Lower leg skin (tissue), 4 donors: ENCODE results near the gene FST. TPM values are rescaled to one million over a fixed set of nuclear protein-coding genes. Genes with fewer than 3 reads are reported as not detected.

Experiments
- DNase-seq, 2 donors: peaks; one replicate each; pipeline ENCODE4 v3.0.0-alpha.2; 2019; ENCODE audit warnings: low spot score in 2 of 2
- H3K4me3 ChIP-seq: fragments of 200-600 bp; sonication (generic); 2 replicates; pipeline ENCODE4 v1.5.1; 2017; ENCODE audit warnings: mild to moderate bottlenecking, low read depth; ENCODE audit not compliant: poor library complexity, severe bottlenecking
- POLR2A ChIP-seq, 2 donors: fragments of 450-650 bp; IDR thresholded peaks; one replicate each; pipeline ENCODE4 v1.6.1; 2016 to 2017; ENCODE audit warnings: antibody characterized with exemption in 2 of 2, mild to moderate bottlenecking in 1 of 2, moderate library complexity in 1 of 2
- WGBS, 2 donors: methylation state at CpG; one replicate each; pipeline ENCODE4 v1.1.5; 2018; 5-methylcytosine and 5-hydroxymethylcytosine counted together
- intact Hi-C: fragments of 100-400 bp; cut with DNase I; formaldehyde crosslinking; loops from one replicate; pipeline ENCODE4 v1.15.0; 2023; ENCODE audit warnings: low total_unique reads
- total RNA-seq, 4 donors: library from RNA; depleted of rRNA; stranded (reverse); fragments of >200 nt; gene quantifications; one replicate each; pipeline ENCODE4 v1.1.0, GENCODE V29; 2016
- TF ChIP-seq, protein P1 (sequence below), 3 donors: fragments of 450-650 bp; IDR thresholded peaks; one replicate each; pipeline ENCODE4 v1.5.1; 2016; ENCODE audit warnings: antibody characterized with exemption in 3 of 3, mild to moderate bottlenecking in 3 of 3, moderate library complexity in 2 of 3

Gene FST
- total RNA-seq, 4 donors from 2014 or later: 6.1 to 14.0 (median 8.7) TPM

DNA sequence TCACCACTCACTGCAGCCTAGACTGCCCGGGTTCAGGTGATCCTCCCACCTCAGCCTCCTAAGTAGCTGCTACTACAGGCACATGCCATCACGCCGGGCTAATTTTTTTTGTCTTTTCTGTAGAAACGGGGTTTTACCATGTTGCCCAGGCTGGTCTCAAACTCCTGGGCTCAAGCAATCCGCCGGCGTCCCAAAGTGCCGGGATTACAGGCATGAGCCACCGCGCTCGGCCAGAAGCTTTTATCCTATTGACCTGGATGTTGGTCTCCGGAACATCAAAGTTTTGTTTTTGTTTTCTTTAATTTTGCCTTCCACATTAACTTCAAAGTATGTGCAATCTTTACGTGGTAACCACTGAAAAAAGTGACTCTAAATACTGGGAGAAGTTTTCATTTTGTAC is 42.4 kb upstream of the FST start:
- WGBS, 2 donors: 96 to 97% methylated on average over 13 of the region's 13 CpGs
- no peak for DNase-seq
- intact Hi-C loops: no loop called here
- TF ChIP-seq, protein P1, sequence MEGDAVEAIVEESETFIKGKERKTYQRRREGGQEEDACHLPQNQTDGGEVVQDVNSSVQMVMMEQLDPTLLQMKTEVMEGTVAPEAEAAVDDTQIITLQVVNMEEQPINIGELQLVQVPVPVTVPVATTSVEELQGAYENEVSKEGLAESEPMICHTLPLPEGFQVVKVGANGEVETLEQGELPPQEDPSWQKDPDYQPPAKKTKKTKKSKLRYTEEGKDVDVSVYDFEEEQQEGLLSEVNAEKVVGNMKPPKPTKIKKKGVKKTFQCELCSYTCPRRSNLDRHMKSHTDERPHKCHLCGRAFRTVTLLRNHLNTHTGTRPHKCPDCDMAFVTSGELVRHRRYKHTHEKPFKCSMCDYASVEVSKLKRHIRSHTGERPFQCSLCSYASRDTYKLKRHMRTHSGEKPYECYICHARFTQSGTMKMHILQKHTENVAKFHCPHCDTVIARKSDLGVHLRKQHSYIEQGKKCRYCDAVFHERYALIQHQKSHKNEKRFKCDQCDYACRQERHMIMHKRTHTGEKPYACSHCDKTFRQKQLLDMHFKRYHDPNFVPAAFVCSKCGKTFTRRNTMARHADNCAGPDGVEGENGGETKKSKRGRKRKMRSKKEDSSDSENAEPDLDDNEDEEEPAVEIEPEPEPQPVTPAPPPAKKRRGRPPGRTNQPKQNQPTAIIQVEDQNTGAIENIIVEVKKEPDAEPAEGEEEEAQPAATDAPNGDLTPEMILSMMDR (IDR thresholded peaks at IDR 0.05): no peak
- TF ChIP-seq POLR2A (IDR thresholded peaks at IDR 0.05): no peak
- H3K4me3 ChIP-seq: no peak overlapping the region

DNA sequence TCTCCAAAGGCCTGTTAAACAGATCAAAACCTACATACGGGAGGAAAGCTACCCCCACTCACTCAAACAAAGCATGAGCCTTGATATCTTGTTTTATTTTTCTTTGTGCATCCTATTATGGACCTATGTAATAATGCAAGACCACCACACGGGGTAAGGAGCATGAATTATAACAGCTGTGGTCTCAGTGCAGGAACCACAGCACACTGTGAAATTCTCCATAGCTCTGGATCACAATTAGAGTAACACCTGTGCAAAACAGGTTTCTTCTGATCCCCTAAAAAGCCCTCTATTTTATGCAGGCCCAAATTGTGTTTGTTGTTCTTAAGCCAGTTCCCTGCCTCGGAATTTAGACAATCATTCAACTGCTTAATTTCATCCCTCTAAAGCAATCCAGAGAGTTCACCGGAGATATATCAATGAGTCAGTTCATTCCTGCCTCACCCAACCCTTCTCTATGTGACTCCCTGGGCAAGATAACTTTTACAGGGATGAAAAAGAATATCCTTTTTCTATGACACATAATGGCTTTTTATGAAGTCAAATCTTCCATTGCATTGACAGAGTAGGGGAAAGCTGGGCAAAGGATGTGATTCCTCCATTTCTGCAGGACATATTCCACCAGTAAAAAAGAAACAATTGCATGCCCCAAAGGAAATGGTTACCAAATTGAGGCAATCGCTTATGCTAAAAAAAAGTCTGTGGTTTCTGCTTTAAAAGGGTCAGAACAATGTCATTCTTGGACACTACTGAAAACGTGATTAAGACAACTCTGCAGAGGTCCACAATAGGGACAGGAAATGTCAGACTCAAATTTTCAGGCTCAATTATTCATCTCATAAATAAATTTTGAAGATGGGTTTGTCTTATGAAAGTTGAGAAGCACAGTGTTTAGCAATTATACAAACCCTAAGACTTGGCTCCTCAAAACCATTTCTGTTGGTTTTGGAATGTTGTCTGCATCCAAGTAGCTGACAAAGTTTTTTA is 41.6 kb upstream of the FST start:
- WGBS, 2 donors: 48 to 57% methylated on average over 6 of the region's 6 CpGs

DNA sequence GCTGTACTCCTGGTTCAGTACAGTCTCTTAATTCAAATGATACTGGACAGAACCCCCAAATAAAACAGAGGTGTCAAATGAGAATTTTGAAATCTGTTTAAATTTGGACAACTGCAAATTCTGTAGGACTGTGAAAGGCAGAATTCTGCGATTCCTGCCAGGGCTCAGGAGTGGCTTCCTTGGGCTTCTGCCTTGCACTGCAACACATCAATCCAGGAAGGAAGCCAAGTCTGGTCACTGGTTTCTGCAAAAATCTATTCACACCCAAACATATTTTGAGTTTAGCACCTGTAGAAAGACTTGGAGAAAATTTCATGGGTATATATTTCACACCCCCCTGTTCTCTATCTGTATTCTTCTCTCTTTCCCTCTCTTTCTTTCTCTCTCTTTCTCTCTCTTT is 37.5 kb upstream of the FST start:
- DNase-seq: no peak
- intact Hi-C loops: loop anchor here (5.0 kb wide), 1 partner anchor 516 kb away; no protein-coding TSS in a partner anchor
- 40 to 58% methylated on average over 1 of the region's 1 CpG for whole genome bisulfite sequencing, 2 donors
- H3K4me3 ChIP-seq: no peak overlapping the region
- TF ChIP-seq, protein P1 (IDR thresholded peaks at IDR 0.05): no peak
- TF ChIP-seq POLR2A (IDR thresholded peaks at IDR 0.05): no peak

More for the DNA sequence above, 41.6 kb upstream of the FST start:
- DNase-seq: no peak
- no peak overlapping the region for H3K4me3 ChIP-seq
- intact Hi-C loops: no loop called here
- TF ChIP-seq, protein P1 (IDR thresholded peaks at IDR 0.05): no peak
- no peak for TF ChIP-seq POLR2A (IDR thresholded peaks at IDR 0.05)

DNA sequence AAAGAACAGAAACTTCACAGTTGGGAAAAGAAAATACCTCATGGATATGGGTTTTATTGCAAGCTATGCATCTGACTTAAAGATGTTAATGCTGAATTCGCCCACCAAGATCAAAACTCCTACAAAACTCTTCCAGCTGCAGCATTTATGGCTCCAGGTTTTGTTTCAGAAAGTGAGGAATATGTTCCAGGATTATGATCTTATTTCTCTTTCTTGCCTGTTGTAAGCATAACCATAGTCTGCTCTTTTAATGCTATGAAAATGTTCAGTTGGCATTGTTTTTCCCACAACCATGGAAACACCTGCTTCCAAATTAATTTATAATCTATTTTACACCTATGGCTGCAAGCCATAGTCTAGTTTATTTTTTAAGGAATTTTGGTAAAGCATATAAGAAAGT is 34.9 kb upstream of the FST start:
- no peak for TF ChIP-seq POLR2A (IDR thresholded peaks at IDR 0.05)
- DNase-seq: no peak
- intact Hi-C loops: no loop called here
- 56 to 73% methylated on average over 1 of the region's 1 CpG for WGBS, 2 donors
- no peak overlapping the region for H3K4me3 ChIP-seq

DNA sequence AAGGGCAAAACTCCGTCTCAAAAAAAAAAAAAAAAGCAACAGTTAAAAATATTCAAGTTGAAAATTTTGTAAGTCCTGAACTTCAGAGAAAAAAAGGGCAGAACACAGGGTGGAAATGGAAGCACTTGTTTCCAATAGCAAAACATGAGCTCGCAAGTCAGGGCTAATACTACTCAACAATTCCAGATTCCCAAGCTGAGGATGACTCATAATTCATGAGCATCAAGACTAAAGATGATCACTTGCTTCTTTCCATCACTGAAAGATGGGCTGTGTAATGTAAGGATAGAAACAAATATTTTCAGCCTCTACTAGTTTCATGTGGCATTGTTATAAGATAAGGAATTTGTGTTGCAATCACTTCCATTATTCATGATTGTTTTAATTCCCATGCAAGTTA is 33.5 kb upstream of the FST start:
- no peak overlapping the region for H3K4me3 ChIP-seq
- 71 to 92% methylated on average over 2 of the region's 2 CpGs for WGBS, 2 donors
- no peak for DNase-seq
- intact Hi-C loops: no loop called here
- no peak for TF ChIP-seq POLR2A (IDR thresholded peaks at IDR 0.05)
- TF ChIP-seq, protein P1 (IDR thresholded peaks at IDR 0.05): no peak

DNA sequence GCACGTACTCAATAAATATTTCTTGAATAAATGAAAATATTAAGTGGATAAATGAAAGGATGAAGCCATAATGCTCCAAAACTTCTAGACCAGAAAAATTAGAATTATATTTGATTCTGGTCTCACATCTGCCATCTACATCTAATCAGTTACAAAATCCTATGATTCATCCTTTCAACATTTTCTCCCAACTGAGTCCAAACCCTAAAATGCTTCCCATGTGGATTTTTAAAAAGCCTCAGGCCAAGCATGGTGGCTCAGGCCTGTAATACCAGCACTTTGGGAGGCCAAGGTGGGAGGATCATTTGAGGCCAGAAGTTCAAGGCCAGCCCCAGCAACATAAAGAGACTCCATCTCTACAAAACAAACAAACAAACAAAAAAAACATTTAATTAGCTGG is 31.6 kb upstream of the FST start:
- DNase-seq: no peak
- intact Hi-C loops: no loop called here
- TF ChIP-seq, protein P1 (IDR thresholded peaks at IDR 0.05): no peak
- TF ChIP-seq POLR2A (IDR thresholded peaks at IDR 0.05): no peak
- 98 to 100% methylated on average over 1 of the region's 1 CpG for WGBS, 2 donors
- H3K4me3 ChIP-seq: no peak overlapping the region
